ENCODE measurements around the gene MAP2K6.
A peak's percentile ranks its signal among the peaks of the same experiment; 100 is the strongest.

MAP2K6 gene

GRCh38 chr17:69414408-69415274 lies at the start of gene MAP2K6:
MAP2K6 (plus strand) TSS chr17:69414697; CDS start chr17:69414985, 288 bp downstream.
- DNase-seq, result peak; percentile 93

- no peak for DNase-seq
Measured at GRCh38 chr17:69367298-69367697, 47.2 kb upstream of the MAP2K6 start.

- no peak for DNase-seq
Measured at GRCh38 chr17:69373069-69373468, 41.4 kb upstream of the MAP2K6 start.

- no peak for DNase-seq
Measured at GRCh38 chr17:69375229-69375628, 39.3 kb upstream of the MAP2K6 start.

GRCh38 chr17:69388822-69389442 lies 25.6 kb upstream of the MAP2K6 start:
- DNase-seq, result no peak

- no peak for DNase-seq
Measured at GRCh38 chr17:69390795-69391501, 23.5 kb upstream of the MAP2K6 start.

GRCh38 chr17:69401251-69401650 lies 13.2 kb upstream of the MAP2K6 start:
- no peak for DNase-seq

GRCh38 chr17:69402052-69402451 lies 12.4 kb upstream of the MAP2K6 start:
- DNase-seq, result no peak

GRCh38 chr17:69404399-69404798 lies 10.1 kb upstream of the MAP2K6 start:
- no peak for DNase-seq

- no peak for DNase-seq
Measured at GRCh38 chr17:69405096-69405495, 9.4 kb upstream of the MAP2K6 start.

GRCh38 chr17:69406941-69407340 lies 7.6 kb upstream of the MAP2K6 start:
- DNase-seq, result no peak

GRCh38 chr17:69407759-69408158 lies 6.7 kb upstream of the MAP2K6 start:
- no peak for DNase-seq

- no peak for DNase-seq
Measured at GRCh38 chr17:69410671-69411070, 3.8 kb upstream of the MAP2K6 start.

- no peak for DNase-seq
Measured at GRCh38 chr17:69411766-69412165, 2.7 kb upstream of the MAP2K6 start.

- no peak for DNase-seq
Measured at GRCh38 chr17:69412251-69412671, 2.2 kb upstream of the MAP2K6 start.

- no peak for DNase-seq
Measured at GRCh38 chr17:69415431-69415830, 934 bp downstream of the MAP2K6 start.

GRCh38 chr17:69417545-69418483 lies 3.3 kb downstream of the MAP2K6 start:
- DNase-seq, result peak; percentile 33

GRCh38 chr17:69418535-69418934 lies 4.0 kb downstream of the MAP2K6 start:
- DNase-seq, result no peak

GRCh38 chr17:69423450-69423849 lies 9.0 kb downstream of the MAP2K6 start:
- no peak for DNase-seq

GRCh38 chr17:69424287-69425041 lies 10.0 kb downstream of the MAP2K6 start:
- DNase-seq, result no peak

GRCh38 chr17:69425978-69426377 lies 11.5 kb downstream of the MAP2K6 start:
- DNase-seq, result no peak

Data from eye (tissue), 1 donor.